GM20000 (cell line): Measurements from ENCODE around the gene SARDH.

ENCODE experiments used
- DNase-seq: peaks from one replicate; pipeline ENCODE4 v3.0.0; 2012; ENCODE audit warnings: low spot score
- TF ChIP-seq, protein P1 (sequence below): IDR thresholded peaks from 2 replicates; pipeline ENCODE4 v1.5.1; 2012; ENCODE audit warnings: mild to moderate bottlenecking, control low read depth; ENCODE audit errors: extremely low read depth, missing control alignments

The SARDH gene

DNA sequence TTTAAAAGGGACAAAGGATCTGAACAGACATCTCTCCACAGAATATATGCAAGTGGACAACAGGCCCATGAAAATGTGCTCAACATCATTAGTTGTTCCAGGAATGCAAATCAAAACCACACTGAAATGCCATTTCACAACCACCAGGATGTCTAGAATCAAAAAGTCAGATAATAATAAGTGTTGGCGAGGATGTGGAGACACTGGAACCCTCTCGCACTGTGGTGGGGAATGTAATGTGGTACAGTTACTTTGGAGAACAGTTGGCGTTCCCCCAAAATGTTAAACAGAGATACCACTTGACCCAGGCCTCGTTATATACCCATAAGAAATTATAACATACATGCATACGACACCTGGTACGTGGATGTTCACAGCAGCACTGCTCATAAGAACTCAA, 38.6 kb downstream of the SARDH start:
- TF ChIP-seq, protein P1, sequence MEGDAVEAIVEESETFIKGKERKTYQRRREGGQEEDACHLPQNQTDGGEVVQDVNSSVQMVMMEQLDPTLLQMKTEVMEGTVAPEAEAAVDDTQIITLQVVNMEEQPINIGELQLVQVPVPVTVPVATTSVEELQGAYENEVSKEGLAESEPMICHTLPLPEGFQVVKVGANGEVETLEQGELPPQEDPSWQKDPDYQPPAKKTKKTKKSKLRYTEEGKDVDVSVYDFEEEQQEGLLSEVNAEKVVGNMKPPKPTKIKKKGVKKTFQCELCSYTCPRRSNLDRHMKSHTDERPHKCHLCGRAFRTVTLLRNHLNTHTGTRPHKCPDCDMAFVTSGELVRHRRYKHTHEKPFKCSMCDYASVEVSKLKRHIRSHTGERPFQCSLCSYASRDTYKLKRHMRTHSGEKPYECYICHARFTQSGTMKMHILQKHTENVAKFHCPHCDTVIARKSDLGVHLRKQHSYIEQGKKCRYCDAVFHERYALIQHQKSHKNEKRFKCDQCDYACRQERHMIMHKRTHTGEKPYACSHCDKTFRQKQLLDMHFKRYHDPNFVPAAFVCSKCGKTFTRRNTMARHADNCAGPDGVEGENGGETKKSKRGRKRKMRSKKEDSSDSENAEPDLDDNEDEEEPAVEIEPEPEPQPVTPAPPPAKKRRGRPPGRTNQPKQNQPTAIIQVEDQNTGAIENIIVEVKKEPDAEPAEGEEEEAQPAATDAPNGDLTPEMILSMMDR, result no peak
- DNase-seq, result no peak

DNA sequence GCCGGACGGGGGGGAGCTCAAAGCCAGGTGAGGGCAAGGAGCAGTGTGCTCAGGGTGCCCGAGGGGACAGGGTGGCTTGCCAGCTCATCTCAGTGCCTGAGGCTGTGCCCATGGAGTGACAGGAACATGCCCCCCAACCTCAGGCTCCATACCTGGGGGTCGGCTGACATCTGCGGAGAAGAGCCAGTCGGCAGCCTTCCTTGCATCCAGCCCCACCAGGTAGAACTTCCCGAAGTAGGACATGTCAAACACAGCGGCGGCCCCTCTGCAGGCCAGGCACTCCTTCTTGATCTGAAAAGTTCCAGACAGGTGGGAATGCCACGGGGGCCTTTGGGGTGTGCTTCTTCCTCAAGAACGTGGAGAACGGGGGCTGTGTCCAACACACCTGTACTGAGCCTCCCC, 42.1 kb downstream of the SARDH start:
- no peak for DNase-seq
- TF ChIP-seq, protein P1, result no peak

DNA sequence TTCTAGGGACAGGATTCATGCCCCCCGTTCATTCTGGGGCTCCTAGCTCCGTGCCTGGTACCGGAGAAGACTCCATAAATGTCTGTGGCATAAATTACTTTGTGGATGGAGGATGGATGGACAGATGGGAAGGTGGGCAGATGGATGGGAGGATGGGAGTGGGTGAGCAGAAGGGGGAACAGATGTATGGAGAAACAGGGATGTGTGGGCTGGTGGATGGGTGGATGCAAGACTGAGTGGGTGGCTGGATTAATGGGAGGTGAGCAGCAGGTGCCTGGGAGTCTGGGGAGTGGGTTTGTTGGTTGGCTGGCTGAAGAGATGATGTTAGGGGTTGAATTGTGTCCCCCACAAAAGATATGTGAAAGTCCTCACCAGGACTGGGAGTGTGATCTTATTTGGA, 43.5 kb downstream of the SARDH start:
- TF ChIP-seq, protein P1, result no peak
- DNase-seq, result no peak

DNA sequence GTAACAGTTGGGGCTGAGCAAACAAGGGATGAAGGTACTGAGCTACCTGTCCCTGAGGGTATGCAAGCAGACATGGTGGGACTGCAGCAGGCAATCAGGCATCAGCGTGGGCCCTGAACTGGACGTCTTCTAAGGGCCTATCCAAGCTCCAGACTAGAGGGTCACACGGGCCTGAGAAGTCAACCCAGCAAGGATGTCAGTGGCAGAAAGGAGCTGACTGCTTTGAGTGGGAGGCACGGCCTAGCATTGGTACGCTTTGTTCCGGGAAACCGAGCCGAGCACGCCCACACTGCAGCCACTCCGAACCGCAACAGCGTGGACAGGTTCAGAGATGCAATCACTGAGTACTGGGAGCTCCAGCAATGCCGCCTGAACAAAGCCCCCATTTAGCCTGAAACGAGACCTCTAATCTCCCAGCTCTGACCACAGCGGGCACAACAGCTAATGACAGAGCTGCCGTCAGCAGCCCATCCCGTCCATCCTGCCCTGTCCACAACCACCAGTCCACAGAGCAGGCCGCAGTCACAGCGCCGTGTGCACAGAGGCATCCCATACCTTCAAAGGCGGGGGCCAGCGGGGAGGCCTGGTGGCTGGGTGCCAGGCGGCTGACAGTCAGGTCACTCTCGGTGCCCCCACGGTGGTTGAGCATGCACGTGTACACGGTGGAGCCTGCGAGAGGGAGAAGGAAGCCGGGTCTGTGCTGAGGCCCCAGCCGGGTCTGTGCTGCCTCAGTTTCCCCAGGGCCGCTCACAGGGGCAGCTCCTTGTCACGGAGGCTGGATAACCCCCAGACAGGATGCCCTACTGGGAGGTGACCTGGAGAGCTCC, 44.2 kb downstream of the SARDH start:
- TF ChIP-seq, protein P1, result no peak

DNA sequence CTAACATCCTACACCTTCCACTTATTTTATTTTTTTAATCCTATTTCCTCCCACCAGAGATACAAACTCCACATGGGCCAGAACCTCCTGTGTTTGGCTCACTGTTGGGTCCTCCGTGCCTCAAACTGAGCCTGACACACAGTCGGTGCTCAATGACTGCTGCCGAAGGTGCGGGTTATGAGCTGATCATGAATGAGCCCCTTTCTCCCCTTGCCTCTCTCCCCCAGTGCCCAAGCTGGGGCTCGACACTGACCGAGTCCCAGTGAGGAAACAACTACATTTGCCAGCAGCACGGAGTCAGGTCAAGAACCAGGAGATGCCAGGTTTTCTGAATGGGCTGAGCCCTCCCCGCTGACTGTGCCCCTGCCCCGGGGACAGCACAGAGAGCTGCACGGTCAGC, 45.0 kb downstream of the SARDH start:
- no peak for DNase-seq
- TF ChIP-seq, protein P1, result no peak

More for the DNA sequence above, 44.2 kb downstream of the SARDH start:
- no peak for DNase-seq

DNA sequence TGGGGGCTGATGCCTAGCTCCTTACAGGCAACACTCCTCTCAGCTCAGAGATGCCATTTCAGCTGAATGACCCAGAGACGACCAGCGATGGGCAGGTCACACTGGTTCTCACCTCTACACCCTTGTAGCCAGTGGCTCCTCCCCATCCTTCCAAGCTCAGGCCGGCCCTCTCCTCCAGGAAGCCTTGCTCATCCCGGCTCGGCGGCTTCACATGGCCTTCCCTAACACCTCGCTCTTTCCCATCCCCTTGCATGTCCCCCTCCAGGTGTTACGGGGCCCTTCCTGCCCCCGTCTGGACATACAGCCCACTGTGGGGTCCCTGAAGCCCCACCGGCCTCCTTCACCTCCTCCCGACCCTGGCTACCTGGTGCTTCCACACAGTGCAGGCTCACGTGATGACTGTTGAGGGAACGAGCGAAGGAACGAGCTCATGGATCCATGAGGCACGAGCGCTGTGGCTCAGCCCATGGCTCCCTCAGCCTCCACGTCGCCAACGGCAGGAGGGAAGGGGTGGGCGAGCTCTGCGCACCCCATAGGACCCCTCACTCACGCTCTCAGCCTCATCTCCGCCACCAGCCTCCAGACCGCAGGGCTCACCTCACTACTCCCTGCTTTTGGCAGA, 45.7 kb downstream of the SARDH start:
- DNase-seq, result no peak
- TF ChIP-seq, protein P1, result no peak

DNA sequence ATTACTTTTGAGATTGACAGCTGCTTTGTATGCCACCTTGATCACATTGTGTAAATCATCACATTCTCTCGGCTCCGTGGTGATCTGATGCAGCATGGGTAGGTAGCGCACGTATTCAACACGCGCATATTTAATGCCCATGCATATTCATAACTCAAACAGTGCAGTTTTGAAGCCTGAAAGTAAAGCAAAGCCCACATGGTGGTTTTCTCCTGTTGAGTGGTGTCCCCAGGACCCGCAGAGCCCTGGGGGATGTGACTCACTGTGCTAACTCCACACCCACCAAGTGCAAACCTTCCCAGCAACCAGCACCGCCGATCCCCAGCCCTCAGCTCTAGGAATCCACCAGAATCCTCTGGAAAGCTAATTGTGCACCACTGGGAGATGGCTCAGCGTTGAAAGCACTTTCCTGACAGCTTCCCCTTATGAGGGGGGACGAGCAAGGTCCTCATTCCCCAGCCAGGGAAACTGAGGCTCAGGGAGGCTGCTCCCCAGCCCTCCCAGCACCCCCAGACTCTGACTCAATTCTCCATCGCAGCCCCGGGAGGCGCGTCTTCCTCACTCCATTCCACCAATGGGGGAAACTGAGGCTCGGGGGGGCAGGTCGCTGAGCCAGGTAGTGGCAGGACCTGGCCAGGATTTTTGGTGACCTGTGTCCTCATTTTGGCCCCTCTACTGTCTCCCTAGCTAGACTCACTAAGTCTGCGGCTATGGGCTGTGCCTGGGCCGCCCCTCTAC, 46.4 kb downstream of the SARDH start:
- no peak for DNase-seq
- TF ChIP-seq, protein P1, result no peak
